Glutamatergic neuron (in vitro differentiated cells): ENCODE data around the gene EPB41L4B. TPM values are rescaled to one million over a fixed set of nuclear protein-coding genes. Genes with fewer than 3 reads are reported as not detected.

Experiments used
- DNase-seq: peaks from one replicate; pipeline ENCODE4 v3.0.0; 2022
- H3K27ac Mint-ChIP-seq: one replicate; pipeline ENCODE4 v1.8.0; 2020; ENCODE audit warnings: mild to moderate bottlenecking, mixed read lengths, inconsistent platforms; ENCODE audit not compliant: unreplicated experiment
- H3K27me3 Mint-ChIP-seq: one replicate; pipeline ENCODE4 v1.8.0; 2020; ENCODE audit warnings: mild to moderate bottlenecking, moderate library complexity, mixed read lengths, inconsistent platforms; ENCODE audit not compliant: unreplicated experiment
- H3K36me3 Mint-ChIP-seq: one replicate; pipeline ENCODE4 v1.8.0; 2020; ENCODE audit warnings: mild to moderate bottlenecking, mixed read lengths, inconsistent platforms; ENCODE audit not compliant: unreplicated experiment
- H3K4me1 Mint-ChIP-seq: one replicate; pipeline ENCODE4 v1.8.0; 2020; ENCODE audit warnings: mild to moderate bottlenecking, low read depth, mixed read lengths, inconsistent platforms; ENCODE audit not compliant: unreplicated experiment
- H3K4me3 Mint-ChIP-seq: one replicate; pipeline ENCODE4 v1.8.0; 2020; ENCODE audit warnings: mild to moderate bottlenecking, mixed read lengths, inconsistent platforms; ENCODE audit not compliant: unreplicated experiment
- H3K9me3 Mint-ChIP-seq: one replicate; pipeline ENCODE4 v1.8.0; 2020; ENCODE audit warnings: mild to moderate bottlenecking, moderate library complexity, mixed read lengths, inconsistent platforms; ENCODE audit not compliant: unreplicated experiment
- CTCF ChIP-seq: fragments of 200-600 bp; sonication (generic); IDR thresholded peaks from one replicate; pipeline ENCODE4 v1.5.0; 2021; ENCODE audit not compliant: partially characterized antibody, unreplicated experiment
- total RNA-seq: library from RNA; stranded (reverse); fragmentation: NEBNext Ultra II Directional; extraction: Animal tissue kit (Norgen Biotek cat#: 25700); gene quantifications from one replicate; pipeline ENCODE4 v1.2.1, GENCODE V29; 2021; ENCODE audit not compliant: unreplicated experiment

Gene EPB41L4B
- total RNA-seq, 1 donor from 2014 or later = 10.0 TPM

GRCh38 chr9:109166771-109167601 lies 153.9 kb downstream of the EPB41L4B start, which contains the start of gene FRRS1L:
FRRS1L (minus strand) TSS chr9:109167249; CDS start chr9:109167138, 111 bp downstream.
- peaks cover 15% of the 10 kb centered on the region for H3K36me3 Mint-ChIP-seq
- DNase-seq = peak; percentile 70

DNA sequence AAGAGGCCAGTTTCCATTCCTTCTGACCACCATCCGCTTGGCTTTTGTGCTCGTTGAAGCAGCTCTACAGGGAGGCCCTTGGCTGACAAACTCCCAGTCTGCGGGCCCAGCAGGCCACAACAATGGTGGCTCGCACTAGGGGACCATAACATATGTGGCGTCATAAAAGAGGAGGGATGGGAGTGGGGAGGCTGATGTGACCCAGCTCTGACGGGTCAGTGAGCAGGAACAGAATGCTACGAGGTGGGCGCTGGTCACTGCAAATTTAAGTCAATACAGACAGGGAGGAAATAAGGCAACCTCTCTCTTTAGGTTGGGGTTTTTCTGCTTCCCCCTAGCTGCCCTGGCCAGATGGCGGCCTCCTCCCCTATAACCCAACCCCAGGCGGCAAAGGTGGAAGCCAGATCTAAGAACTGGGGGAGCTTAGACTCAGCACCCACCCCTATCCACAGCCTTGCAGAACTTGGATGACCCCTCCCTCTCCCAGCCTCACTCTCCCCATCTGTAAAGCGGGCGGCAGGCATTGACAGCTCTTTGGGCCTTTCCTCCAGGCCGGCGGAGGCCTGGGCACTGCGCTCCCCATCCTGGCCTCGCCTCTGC lies 154.6 kb downstream of the EPB41L4B start:
- TF ChIP-seq CTCF = no peak

More at GRCh38 chr9:109166771-109167601, 153.9 kb downstream of the EPB41L4B start, which contains the start of gene FRRS1L:
- H3K27me3 Mint-ChIP-seq = peaks cover 7% of the 10 kb centered on the region
- H3K9me3 Mint-ChIP-seq = peaks cover 3% of the 10 kb centered on the region
- no peak within 1 kb of the TSS for H3K27ac Mint-ChIP-seq
- H3K4me3 Mint-ChIP-seq = peak within 1 kb of the TSS; percentile 84
- no peak for TF ChIP-seq CTCF
- H3K4me1 Mint-ChIP-seq = no peaks in the 10 kb centered on the region

GRCh38 chr9:109164042-109164441 lies 156.8 kb downstream of the EPB41L4B start:
- no peaks in the 10 kb centered on the region for H3K4me1 Mint-ChIP-seq
- DNase-seq = no peak
- H3K9me3 Mint-ChIP-seq = peaks cover 3% of the 10 kb centered on the region
- H3K36me3 Mint-ChIP-seq = peaks cover 19% of the 10 kb centered on the region
- H3K27ac Mint-ChIP-seq = no peak overlapping the region
- H3K27me3 Mint-ChIP-seq = peaks cover 7% of the 10 kb centered on the region
- no peak overlapping the region for H3K4me3 Mint-ChIP-seq
- no peak for TF ChIP-seq CTCF

More for the DNA sequence above, 154.6 kb downstream of the EPB41L4B start:
- Mint-ChIP-seq H3K4me3 (peak overlapping the region; percentile 59), H3K36me3 (peaks cover 15% of the 10 kb centered on the region), H3K27ac (no peak overlapping the region), H3K4me1 (no peaks in the 10 kb centered on the region), H3K27me3 (peaks cover 7% of the 10 kb centered on the region), H3K9me3 (peaks cover 3% of the 10 kb centered on the region)
- no peak for DNase-seq

GRCh38 chr9:109163194-109163593 lies 157.7 kb downstream of the EPB41L4B start:
- Mint-ChIP-seq H3K36me3 (peaks cover 19% of the 10 kb centered on the region), H3K27ac (no peak overlapping the region), H3K4me3 (no peak overlapping the region), H3K27me3 (peaks cover 7% of the 10 kb centered on the region), H3K4me1 (no peaks in the 10 kb centered on the region), H3K9me3 (peaks cover 3% of the 10 kb centered on the region)
- no peak for TF ChIP-seq CTCF
- DNase-seq = no peak

DNA sequence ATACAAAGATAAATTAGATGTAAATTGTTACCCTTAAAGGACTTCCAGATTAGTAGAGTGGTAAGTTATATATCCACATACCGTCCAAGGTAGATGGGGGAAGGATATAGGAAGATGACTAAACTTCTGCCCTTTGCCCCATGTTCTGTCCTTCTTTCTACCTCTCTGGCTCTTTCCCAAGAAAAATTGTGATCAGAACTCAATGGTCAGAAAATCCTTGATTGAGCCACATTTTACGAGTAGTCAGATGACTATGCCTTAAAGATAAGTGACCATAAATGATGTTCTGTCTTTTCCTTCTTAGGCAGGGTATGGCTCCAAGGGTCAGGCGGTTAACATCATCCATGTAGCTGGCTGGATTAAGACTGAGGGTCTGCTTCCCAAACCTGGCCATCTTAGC lies 158.2 kb downstream of the EPB41L4B start:
- peaks cover 7% of the 10 kb centered on the region for H3K27me3 Mint-ChIP-seq

More for the DNA sequence above, 158.2 kb downstream of the EPB41L4B start:
- DNase-seq = no peak
- TF ChIP-seq CTCF = no peak
- Mint-ChIP-seq H3K4me3 (no peak overlapping the region), H3K4me1 (no peaks in the 10 kb centered on the region), H3K9me3 (peaks cover 3% of the 10 kb centered on the region), H3K27ac (no peak overlapping the region), H3K36me3 (peaks cover 19% of the 10 kb centered on the region)
